DOHH2 (cell line): ENCODE data around the gene C1QA.

Source experiments
- H3F3A ChIP-seq: fragments of 200-600 bp; sonication (generic), shearing (Covaris generic); 2 replicates; pipeline ENCODE4 v1.6.0; 2016; ENCODE audit warnings: antibody characterized with exemption, mild to moderate bottlenecking; ENCODE audit not compliant: control insufficient read depth, insufficient read depth
- H3K27ac ChIP-seq: fragments of 200-600 bp; sonication (generic); 2 replicates; pipeline ENCODE4 v1.5.1; 2014; ENCODE audit warnings: low read depth, mild to moderate bottlenecking, low read length, moderate library complexity
- H3K27me3 ChIP-seq: fragments of 200-600 bp; sonication (generic); 2 replicates; pipeline ENCODE4 v1.6.1; 2014; ENCODE audit warnings: mild to moderate bottlenecking, low read length, mixed read lengths; ENCODE audit not compliant: control insufficient read depth
- H3K36me3 ChIP-seq: fragments of 200-600 bp; sonication (generic); 2 replicates; pipeline ENCODE4 v1.6.1; 2014; ENCODE audit warnings: mild to moderate bottlenecking, low read length, moderate library complexity, mixed read lengths; ENCODE audit not compliant: control insufficient read depth
- H3K4me1 ChIP-seq: fragments of 200-600 bp; sonication (generic); 2 replicates; pipeline ENCODE4 v1.6.1; 2014; ENCODE audit warnings: mild to moderate bottlenecking, low read length, mixed read lengths; ENCODE audit not compliant: control insufficient read depth
- H3K4me2 ChIP-seq: fragments of 200-600 bp; sonication (generic); 2 replicates; pipeline ENCODE4 v1.6.0; 2014; ENCODE audit warnings: mild to moderate bottlenecking, low read length, moderate library complexity
- H3K4me3 ChIP-seq: fragments of 200-600 bp; sonication (generic); 2 replicates; pipeline ENCODE4 v1.5.1; 2014; ENCODE audit warnings: mild to moderate bottlenecking, low read length, mixed read lengths
- H3K79me2 ChIP-seq: fragments of 200-600 bp; sonication (generic); 2 replicates; pipeline ENCODE4 v1.6.1; 2014; ENCODE audit warnings: mild to moderate bottlenecking, low read length, mixed read lengths; ENCODE audit not compliant: control insufficient read depth
- H3K9me2 ChIP-seq: fragments of 200-600 bp; sonication (generic); replicated peaks from 2 replicates; pipeline ENCODE4 v1.6.1; 2014; ENCODE audit warnings: mild to moderate bottlenecking, low read length, mixed read lengths; ENCODE audit not compliant: control insufficient read depth
- H3K9me3 ChIP-seq: fragments of 200-600 bp; sonication (generic); 2 replicates; pipeline ENCODE4 v1.6.1; 2014; ENCODE audit warnings: antibody characterized with exemption, low read length, mixed read lengths; ENCODE audit not compliant: control insufficient read depth, insufficient read depth
- H4K20me1 ChIP-seq: fragments of 200-600 bp; sonication (generic); 2 replicates; pipeline ENCODE4 v1.6.0; 2014; ENCODE audit warnings: low read depth, mild to moderate bottlenecking, antibody characterized with exemption, low read length, moderate library complexity; ENCODE audit not compliant: control insufficient read depth, insufficient read depth
- EZH2phosphoT487 ChIP-seq: fragments of 200-600 bp; sonication (generic); IDR thresholded peaks from 2 replicates; pipeline ENCODE4 v1.6.1; 2017; ENCODE audit warnings: borderline replicate concordance, mild to moderate bottlenecking, antibody characterized with exemption, low read length, moderate library complexity, mixed read lengths
- TF ChIP-seq, protein P1 (sequence below): fragments of 200-600 bp; sonication (generic); IDR thresholded peaks from one replicate; pipeline ENCODE4 v1.5.1; 2014; ENCODE audit warnings: antibody characterized with exemption, mild to moderate bottlenecking, low read depth, low read length; ENCODE audit not compliant: poor library complexity, severe bottlenecking

C1QA gene

DNA sequence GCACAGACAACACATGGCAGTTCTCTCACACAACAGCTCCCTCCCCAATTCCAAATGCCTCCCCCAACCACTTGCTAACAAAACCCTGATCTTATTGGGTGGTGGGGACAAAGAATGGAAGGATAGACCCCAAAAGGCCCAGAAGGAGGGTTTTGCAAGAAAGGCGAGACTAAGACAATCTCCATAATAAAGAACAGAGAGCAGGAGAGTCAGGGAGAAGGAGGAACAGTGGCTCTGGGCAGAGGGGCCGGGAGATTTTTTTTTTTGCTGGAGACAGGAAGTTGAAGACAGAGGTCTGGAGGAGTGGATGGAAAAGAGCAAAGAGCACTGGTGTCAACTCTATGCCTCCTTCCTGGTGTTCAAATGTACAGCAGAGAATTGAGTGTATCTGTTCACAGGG lies 6.5 kb upstream of the C1QA start:
- no peaks in the 10 kb centered on the region for H3K36me3 ChIP-seq
- no peaks in the 10 kb centered on the region for H3K4me1 ChIP-seq
- no peak overlapping the region for H3K4me2 ChIP-seq
- no peaks in the 10 kb centered on the region for H3K27me3 ChIP-seq
- no peaks in the 10 kb centered on the region for H3F3A ChIP-seq
- H3K9me3 ChIP-seq = no peaks in the 10 kb centered on the region
- TF ChIP-seq, protein P1, sequence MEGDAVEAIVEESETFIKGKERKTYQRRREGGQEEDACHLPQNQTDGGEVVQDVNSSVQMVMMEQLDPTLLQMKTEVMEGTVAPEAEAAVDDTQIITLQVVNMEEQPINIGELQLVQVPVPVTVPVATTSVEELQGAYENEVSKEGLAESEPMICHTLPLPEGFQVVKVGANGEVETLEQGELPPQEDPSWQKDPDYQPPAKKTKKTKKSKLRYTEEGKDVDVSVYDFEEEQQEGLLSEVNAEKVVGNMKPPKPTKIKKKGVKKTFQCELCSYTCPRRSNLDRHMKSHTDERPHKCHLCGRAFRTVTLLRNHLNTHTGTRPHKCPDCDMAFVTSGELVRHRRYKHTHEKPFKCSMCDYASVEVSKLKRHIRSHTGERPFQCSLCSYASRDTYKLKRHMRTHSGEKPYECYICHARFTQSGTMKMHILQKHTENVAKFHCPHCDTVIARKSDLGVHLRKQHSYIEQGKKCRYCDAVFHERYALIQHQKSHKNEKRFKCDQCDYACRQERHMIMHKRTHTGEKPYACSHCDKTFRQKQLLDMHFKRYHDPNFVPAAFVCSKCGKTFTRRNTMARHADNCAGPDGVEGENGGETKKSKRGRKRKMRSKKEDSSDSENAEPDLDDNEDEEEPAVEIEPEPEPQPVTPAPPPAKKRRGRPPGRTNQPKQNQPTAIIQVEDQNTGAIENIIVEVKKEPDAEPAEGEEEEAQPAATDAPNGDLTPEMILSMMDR = no peak
- no peak for TF ChIP-seq EZH2phosphoT487
- H3K27ac ChIP-seq = no peak overlapping the region
- H3K9me2 ChIP-seq = no peaks in the 10 kb centered on the region
- H4K20me1 ChIP-seq = no peaks in the 10 kb centered on the region
- H3K79me2 ChIP-seq = no peaks in the 10 kb centered on the region
- no peak overlapping the region for H3K4me3 ChIP-seq

DNA sequence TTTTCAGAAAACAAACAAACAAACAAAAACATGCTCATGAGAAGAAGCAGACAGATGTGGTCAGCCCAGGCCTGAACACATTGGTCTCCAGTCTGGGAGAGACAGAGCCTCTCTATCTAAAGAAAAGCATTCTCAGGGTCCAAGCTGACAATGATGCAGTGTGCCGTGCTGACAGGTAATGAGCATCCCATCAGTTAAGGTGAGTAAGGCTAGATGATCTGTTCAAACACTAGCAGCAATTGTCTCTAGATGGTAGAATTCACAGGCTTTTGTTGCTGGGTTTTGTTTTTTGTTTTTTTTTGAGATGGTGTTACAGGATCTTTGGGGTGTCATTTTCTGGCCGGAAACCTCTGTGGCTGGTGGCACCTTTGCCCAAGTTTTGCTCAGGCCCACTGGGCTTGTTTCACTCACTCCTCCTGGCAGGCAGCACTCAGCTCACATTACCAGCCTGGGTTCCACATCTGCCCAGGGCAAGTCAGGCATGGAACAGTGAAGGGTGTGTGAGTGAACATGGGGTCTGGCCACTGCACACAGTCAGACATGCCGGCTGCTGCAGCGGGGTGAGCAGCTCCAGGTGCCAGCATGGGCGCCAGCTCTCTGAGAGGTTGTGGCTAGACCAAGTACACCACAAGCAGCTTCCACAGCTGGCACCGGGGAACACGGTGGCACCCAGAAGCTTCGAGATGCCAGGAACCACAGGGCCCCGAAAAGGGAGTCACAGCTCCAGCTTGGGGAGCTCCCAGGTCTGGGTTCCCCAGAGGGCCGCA lies 2.5 kb upstream of the C1QA start:
- Histone ChIP-seq H3K27me3 (no peaks in the 10 kb centered on the region), H3K9me3 (no peaks in the 10 kb centered on the region), H3K36me3 (no peaks in the 10 kb centered on the region), H3K4me3 (no peak overlapping the region), H3K9me2 (no peaks in the 10 kb centered on the region), H3K4me1 (no peaks in the 10 kb centered on the region), H3K27ac (no peak overlapping the region), H4K20me1 (no peaks in the 10 kb centered on the region), H3F3A (no peaks in the 10 kb centered on the region), H3K79me2 (no peaks in the 10 kb centered on the region), H3K4me2 (no peak overlapping the region)
- TF ChIP-seq, protein P1 = no peak
- no peak for TF ChIP-seq EZH2phosphoT487

DNA sequence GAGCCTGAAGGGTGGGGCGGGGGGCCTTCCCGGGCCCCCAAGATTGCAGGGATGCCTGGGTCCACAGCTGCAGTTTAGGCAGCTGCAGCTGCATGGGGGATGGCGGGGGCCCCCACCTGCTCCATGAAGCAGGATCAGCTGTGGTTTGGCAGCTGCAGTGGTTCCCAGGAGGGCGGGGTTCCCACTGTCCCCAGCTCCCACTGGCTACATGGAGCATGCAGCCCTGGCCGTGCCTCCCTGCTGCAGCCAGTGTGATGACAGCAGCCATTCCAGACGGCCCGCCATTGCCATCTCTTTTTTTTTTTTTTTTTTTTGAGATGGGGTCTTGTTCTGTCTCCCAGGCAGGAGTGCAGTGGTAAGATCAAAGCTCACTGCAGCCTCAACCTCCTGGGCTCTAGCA lies 992 bp upstream of the C1QA start:
- Histone ChIP-seq H3K79me2 (no peaks in the 10 kb centered on the region), H4K20me1 (no peaks in the 10 kb centered on the region), H3K4me3 (no peak overlapping the region), H3K4me1 (no peaks in the 10 kb centered on the region), H3K9me2 (no peaks in the 10 kb centered on the region), H3K27ac (no peak overlapping the region), H3F3A (no peaks in the 10 kb centered on the region), H3K4me2 (no peak overlapping the region), H3K27me3 (no peaks in the 10 kb centered on the region), H3K9me3 (no peaks in the 10 kb centered on the region), H3K36me3 (no peaks in the 10 kb centered on the region)
- TF ChIP-seq EZH2phosphoT487 = no peak
- TF ChIP-seq, protein P1 = no peak
